ENCODE results near the gene RUNX1.

- TF ChIP-seq POLR2A (IDR thresholded peaks at IDR 0.05; ENCODE audit: low read depth, low read length) (no peak), TAF1 (IDR thresholded peaks at IDR 0.05; ENCODE audit: borderline replicate concordance, low read depth, low read length) (no peak)
Measured at GRCh38 chr21:34779860-34780259, 269.2 kb downstream of the RUNX1 start.
